Measurements from ENCODE around the gene RAB11FIP3. TPM values are rescaled to one million over a fixed set of nuclear protein-coding genes. Genes with fewer than 3 reads are reported as not detected.
"Not testable (repeated sequence)": the region's sequence is repeated elsewhere in the genome, so short reads cannot be mapped to it uniquely, and the experiment has no call there.

RAB11FIP3 gene
- total RNA-seq, 1 donor from 2014 or later, result 47.0 TPM

DNA sequence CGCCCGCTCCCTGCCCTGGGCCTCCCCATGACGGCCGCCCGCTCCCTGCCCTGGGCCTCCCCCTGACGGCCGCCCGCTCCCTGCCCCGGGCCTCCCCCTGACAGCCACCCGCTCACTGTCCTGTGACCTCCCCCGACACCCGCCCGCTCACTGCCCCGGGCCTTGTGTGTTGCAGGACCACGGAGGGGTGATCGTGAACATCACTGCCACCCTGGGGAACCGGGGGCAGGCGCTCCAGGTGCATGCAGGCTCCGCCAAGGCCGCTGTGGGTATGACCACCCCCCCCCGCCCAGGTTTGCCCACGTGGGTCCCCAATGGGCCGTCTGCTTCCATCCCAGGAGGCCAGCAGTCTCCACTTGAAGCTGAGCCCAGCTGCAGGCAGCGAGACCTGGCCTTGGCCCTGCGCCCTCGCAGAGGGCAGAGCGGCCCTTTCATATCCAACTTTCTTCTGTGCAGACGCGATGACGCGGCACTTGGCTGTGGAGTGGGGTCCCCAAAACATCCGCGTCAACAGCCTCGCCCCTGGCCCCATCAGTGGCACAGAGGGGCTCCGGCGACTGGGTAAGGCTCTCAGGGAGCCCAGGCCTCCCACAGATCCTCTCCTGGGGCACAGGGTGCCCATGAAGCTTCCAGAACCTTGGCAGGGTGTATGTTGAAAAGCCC lies 14.8 kb upstream of the RAB11FIP3 start:
- no peaks in the 10 kb centered on the region for H3K27me3 ChIP-seq
- no peaks in the 10 kb centered on the region for H3K9me3 ChIP-seq
- DNase-seq (ENCODE audit: low spot score in 2 of 2), result no peak
- H3K36me3 ChIP-seq, result peaks cover 0 to 22% of the 10 kb centered on the region in 2 donors
- TF ChIP-seq, protein P1, sequence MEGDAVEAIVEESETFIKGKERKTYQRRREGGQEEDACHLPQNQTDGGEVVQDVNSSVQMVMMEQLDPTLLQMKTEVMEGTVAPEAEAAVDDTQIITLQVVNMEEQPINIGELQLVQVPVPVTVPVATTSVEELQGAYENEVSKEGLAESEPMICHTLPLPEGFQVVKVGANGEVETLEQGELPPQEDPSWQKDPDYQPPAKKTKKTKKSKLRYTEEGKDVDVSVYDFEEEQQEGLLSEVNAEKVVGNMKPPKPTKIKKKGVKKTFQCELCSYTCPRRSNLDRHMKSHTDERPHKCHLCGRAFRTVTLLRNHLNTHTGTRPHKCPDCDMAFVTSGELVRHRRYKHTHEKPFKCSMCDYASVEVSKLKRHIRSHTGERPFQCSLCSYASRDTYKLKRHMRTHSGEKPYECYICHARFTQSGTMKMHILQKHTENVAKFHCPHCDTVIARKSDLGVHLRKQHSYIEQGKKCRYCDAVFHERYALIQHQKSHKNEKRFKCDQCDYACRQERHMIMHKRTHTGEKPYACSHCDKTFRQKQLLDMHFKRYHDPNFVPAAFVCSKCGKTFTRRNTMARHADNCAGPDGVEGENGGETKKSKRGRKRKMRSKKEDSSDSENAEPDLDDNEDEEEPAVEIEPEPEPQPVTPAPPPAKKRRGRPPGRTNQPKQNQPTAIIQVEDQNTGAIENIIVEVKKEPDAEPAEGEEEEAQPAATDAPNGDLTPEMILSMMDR (IDR thresholded peaks at IDR 0.05), result no peak
- no peak overlapping the region for H3K4me3 ChIP-seq
- intact Hi-C loops (cut with DNase I), result no loop called here
- no peak overlapping the region for H3K27ac ChIP-seq
- no peaks in the 10 kb centered on the region for H3K4me1 ChIP-seq

DNA sequence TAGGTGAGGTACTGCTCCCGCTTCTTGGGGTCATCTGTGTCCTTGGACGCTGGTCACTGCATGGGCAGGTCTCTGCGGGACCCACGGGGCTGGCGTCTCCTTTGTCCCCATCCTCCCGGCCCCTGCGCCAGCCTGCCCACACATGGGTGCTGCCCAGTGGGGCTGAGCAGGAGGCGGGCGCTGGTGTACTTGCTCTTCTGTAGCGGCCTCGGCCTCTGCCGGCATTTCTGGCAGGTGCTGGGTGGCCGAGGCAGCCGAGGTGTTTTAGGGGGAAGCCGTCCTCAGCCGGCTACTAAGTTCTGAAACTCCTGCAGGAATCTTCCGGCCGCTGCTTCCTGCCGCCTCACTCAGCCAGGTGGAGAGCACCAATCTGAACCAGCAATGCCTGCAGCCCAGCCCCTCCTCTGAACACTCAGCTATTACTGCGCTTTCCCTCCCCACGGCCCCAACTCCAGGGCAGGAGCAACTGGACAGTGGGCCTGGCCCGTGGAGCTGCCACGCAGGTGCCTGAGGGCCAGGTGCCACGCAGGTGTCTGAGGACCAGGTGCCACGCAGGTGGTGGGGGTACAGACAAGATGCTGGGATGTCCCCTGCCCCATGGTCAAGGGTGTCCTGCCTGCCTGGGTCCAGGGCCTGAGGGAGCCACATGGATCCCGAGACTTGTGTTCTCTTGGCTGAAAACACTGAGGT lies 13.7 kb upstream of the RAB11FIP3 start:
- H3K9me3 ChIP-seq, result no peaks in the 10 kb centered on the region
- H3K4me1 ChIP-seq, result no peaks in the 10 kb centered on the region
- H3K27ac ChIP-seq, result no peak overlapping the region
- intact Hi-C loops (cut with DNase I), result no loop called here
- TF ChIP-seq, protein P1 (IDR thresholded peaks at IDR 0.05), result no peak
- H3K27me3 ChIP-seq, result no peaks in the 10 kb centered on the region
- H3K36me3 ChIP-seq, result peaks cover 0 to 22% of the 10 kb centered on the region in 2 donors
- no peak for DNase-seq (ENCODE audit: low spot score in 2 of 2)
- H3K4me3 ChIP-seq, result no peak overlapping the region

GRCh38 chr16:414395-415169 lies 10.9 kb upstream of the RAB11FIP3 start:
- no peaks in the 10 kb centered on the region for H3K9me3 ChIP-seq
- no peaks in the 10 kb centered on the region for H3K27me3 ChIP-seq
- TF ChIP-seq, protein P1 (IDR thresholded peaks at IDR 0.05), result no peak
- intact Hi-C loops (cut with DNase I), result no loop called here
- peaks cover 0 to 22% of the 10 kb centered on the region in 2 donors for H3K36me3 ChIP-seq
- DNase-seq (ENCODE audit: low spot score in 2 of 2), result no peak
- no peaks in the 10 kb centered on the region for H3K4me1 ChIP-seq
- no peak overlapping the region for H3K27ac ChIP-seq
- no peak overlapping the region for H3K4me3 ChIP-seq

DNA sequence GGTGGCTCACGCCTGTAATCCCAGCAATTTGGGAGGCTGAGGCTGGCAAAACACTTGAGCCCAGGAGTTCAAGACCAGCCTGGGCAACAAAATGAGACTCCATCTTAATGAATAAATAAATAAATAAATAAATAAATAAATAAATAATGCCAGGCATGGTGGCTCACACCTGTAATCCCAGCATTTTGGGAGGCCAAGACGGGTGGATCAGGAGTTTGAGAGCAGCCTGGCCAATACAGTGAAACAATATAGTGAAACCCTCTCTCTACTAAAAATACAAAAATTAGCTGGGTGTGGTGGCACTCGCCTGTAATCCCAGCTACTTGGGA lies 10.3 kb upstream of the RAB11FIP3 start:
- intact Hi-C loops (cut with DNase I); H3K27ac ChIP-seq; DNase-seq (ENCODE audit: low spot score in 2 of 2); H3K4me3 ChIP-seq; H3K4me1 ChIP-seq; H3K9me3 ChIP-seq; H3K27me3 ChIP-seq: not testable (repeated sequence)
- H3K36me3 ChIP-seq, result peaks cover 0 to 19% of the 10 kb centered on the region in 2 donors

DNA sequence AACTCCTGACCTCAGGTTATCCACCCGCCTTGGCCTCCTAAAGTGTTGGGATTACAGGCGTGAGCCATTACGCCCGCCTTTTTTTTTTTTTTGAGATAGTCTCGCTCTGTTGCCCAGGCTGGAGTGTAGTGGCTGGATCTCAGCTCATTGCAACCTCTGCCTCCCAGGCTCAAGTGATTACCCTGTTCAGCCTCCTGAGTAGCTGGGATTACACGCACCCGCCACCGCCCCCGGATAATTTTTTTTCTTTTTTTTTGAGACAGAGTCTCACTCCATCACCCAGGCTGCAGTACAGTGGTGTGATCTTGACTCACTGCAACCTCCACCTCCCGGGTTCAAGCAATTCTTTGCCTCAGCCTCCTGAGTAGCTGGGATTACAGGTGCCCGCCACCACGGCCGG lies 3.3 kb upstream of the RAB11FIP3 start:
- H3K27ac ChIP-seq; H3K4me3 ChIP-seq; H3K27me3 ChIP-seq; H3K9me3 ChIP-seq; DNase-seq (ENCODE audit: low spot score in 2 of 2); H3K36me3 ChIP-seq: not testable (repeated sequence)
- intact Hi-C loops (cut with DNase I), result loop anchor here (5.0 kb wide), 1 partner anchor 40 kb away; the partner anchor contains the start of gene PGAP6
- peaks cover 0 to 12% of the 10 kb centered on the region in 2 donors for H3K4me1 ChIP-seq

GRCh38 chr16:424033-424622 lies 1.3 kb upstream of the RAB11FIP3 start:
- no peaks in the 10 kb centered on the region for H3K9me3 ChIP-seq
- H3K4me1 ChIP-seq, result peaks cover 0 to 20% of the 10 kb centered on the region in 2 donors
- DNase-seq (ENCODE audit: low spot score in 2 of 2), result peak; percentile 59 to 94
- TF ChIP-seq, protein P1 (IDR thresholded peaks at IDR 0.05), result no peak
- no peaks in the 10 kb centered on the region for H3K36me3 ChIP-seq
- intact Hi-C loops (cut with DNase I), result loop anchor here (5.0 kb wide), 1 partner anchor 42 kb away; the partner anchor contains the start of gene PGAP6
- H3K27ac ChIP-seq, result peak overlapping the region; percentile 95 to 97
- H3K27me3 ChIP-seq, result no peaks in the 10 kb centered on the region
- H3K4me3 ChIP-seq, result peak overlapping the region; percentile 76 to 81
